Hepatocyte (in vitro differentiated cells): ENCODE measurements around the gene TXNDC11.

ENCODE experiments used
- EZH2 ChIP-seq: fragments of 200-600 bp; sonication (generic); IDR thresholded peaks from 2 replicates; pipeline ENCODE4 v1.6.1; 2016; ENCODE audit warnings: antibody characterized with exemption, mild to moderate bottlenecking, borderline replicate concordance
- TF ChIP-seq, protein P1 (sequence below): fragments of 200-600 bp; sonication (generic); IDR thresholded peaks from 2 replicates; pipeline ENCODE4 v1.5.1; 2016; ENCODE audit warnings: antibody characterized with exemption, mild to moderate bottlenecking; ENCODE audit not compliant: poor library complexity

DNA sequence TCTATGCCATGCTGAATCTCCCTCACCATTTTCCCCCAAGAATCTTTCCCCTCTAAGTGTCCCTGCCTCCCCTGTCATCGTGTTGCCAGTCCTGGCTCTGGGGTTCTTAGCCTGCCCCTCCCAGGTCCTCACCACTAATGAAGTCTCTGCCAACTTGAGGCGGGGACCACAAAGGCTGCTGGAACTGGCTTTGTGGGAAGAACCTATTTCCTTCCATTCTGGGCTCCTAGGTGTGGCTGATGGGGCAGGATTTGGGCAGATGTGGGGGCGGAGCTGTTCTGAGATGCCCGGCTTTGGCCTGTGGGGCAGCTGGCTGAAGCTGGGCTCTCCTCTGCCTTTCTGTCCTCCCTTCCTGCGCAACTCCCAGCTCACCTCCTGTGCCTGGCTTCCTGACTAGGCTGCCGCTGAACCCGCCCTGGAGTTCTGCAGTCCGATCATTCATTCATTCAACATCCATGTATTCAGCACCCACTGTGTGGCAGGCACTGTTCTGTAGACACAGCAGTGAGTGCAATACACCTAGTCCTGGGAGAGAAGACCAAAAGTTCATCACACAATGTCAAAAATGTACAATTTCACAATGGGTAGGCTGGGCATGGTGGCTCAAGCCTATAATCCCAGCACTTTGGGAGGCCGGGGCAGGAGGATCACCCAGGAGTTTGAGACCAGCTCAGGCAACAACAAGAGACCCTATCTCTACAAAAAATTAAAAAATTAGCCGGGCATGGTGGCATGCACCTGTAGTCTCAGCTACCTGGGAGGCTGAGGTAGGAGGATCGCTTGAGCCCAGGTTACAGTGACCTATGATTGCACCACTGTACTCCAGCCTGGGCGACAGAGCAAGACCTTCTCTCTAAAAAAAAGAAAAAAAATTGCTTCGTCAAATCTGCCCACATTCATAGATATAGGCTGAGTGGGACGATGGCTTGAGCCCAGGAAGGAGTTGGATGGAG is 76.3 kb downstream of the TXNDC11 start:
- TF ChIP-seq, protein P1, sequence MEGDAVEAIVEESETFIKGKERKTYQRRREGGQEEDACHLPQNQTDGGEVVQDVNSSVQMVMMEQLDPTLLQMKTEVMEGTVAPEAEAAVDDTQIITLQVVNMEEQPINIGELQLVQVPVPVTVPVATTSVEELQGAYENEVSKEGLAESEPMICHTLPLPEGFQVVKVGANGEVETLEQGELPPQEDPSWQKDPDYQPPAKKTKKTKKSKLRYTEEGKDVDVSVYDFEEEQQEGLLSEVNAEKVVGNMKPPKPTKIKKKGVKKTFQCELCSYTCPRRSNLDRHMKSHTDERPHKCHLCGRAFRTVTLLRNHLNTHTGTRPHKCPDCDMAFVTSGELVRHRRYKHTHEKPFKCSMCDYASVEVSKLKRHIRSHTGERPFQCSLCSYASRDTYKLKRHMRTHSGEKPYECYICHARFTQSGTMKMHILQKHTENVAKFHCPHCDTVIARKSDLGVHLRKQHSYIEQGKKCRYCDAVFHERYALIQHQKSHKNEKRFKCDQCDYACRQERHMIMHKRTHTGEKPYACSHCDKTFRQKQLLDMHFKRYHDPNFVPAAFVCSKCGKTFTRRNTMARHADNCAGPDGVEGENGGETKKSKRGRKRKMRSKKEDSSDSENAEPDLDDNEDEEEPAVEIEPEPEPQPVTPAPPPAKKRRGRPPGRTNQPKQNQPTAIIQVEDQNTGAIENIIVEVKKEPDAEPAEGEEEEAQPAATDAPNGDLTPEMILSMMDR, result no peak
- TF ChIP-seq EZH2, result no peak
